ENCODE results near the gene CDH19.

- no peak for TF ChIP-seq GATA3 (IDR thresholded peaks at IDR 0.05; ENCODE audit: low read depth, low read length)
- TF ChIP-seq GATA2 (IDR thresholded peaks at IDR 0.05; ENCODE audit: low read depth, low read length) = no peak
These were observed 36.5 kb upstream of the CDH19 start for GRCh38 chr18:66640431-66640830.

All from SH-SY5Y (cell line).